NB4 (cell line): Measurements from ENCODE around the gene DMKN.

Source experiments
- DNase-seq: peaks from one replicate; pipeline ENCODE4 v3.0.0; 2010; ENCODE audit warnings: low read depth
- H3K4me3 ChIP-seq: one replicate; pipeline ENCODE4 v1.5.1; 2011; ENCODE audit warnings: mild to moderate bottlenecking, low read depth, low read length, moderate library complexity
- CTCF ChIP-seq: IDR thresholded peaks from one replicate; pipeline ENCODE4 v1.5.1; 2012; ENCODE audit warnings: low read depth, low read length
- MAX ChIP-seq: IDR thresholded peaks from 2 replicates; pipeline ENCODE4 v1.6.1; 2011; ENCODE audit warnings: low read depth, low read length
- MYC ChIP-seq: IDR thresholded peaks from 2 replicates; pipeline ENCODE4 v1.6.1; 2011; ENCODE audit warnings: low read depth, low read length
- POLR2A ChIP-seq: IDR thresholded peaks from 2 replicates; pipeline ENCODE4 v1.6.1; 2011; ENCODE audit warnings: mild to moderate bottlenecking; ENCODE audit not compliant: insufficient read length; ENCODE audit errors: extremely low read depth

The DMKN gene

DNA sequence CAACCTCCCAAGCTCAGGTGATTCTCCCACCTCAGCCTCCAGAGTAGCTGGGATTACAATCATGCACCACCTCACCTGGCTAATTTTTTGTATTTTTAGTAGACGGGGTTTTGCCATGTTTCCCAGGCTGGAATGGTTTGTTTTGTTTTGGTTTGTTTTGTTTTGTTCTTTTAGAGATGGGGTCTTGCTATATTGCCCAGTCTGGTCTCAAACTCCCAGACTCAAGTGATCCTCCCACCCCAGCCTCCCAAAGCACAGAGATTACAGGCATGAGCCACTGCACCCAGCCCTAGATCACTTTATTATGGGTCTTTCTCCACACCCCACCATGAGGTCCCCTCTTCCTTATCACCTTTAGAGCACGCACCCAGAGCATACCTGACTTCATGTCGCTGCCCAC, 15.2 kb downstream of the DMKN start:
- no peak overlapping the region for H3K4me3 ChIP-seq
- no peak for TF ChIP-seq MAX
- TF ChIP-seq POLR2A: no peak
- TF ChIP-seq MYC: no peak
- no peak for DNase-seq

- no peak overlapping the region for H3K4me3 ChIP-seq
- DNase-seq: no peak
- TF ChIP-seq POLR2A (no peak), CTCF (no peak), MAX (no peak), MYC (no peak)
Observed at GRCh38 chr19:35497406-35497805, 16.0 kb downstream of the DMKN start.

DNA sequence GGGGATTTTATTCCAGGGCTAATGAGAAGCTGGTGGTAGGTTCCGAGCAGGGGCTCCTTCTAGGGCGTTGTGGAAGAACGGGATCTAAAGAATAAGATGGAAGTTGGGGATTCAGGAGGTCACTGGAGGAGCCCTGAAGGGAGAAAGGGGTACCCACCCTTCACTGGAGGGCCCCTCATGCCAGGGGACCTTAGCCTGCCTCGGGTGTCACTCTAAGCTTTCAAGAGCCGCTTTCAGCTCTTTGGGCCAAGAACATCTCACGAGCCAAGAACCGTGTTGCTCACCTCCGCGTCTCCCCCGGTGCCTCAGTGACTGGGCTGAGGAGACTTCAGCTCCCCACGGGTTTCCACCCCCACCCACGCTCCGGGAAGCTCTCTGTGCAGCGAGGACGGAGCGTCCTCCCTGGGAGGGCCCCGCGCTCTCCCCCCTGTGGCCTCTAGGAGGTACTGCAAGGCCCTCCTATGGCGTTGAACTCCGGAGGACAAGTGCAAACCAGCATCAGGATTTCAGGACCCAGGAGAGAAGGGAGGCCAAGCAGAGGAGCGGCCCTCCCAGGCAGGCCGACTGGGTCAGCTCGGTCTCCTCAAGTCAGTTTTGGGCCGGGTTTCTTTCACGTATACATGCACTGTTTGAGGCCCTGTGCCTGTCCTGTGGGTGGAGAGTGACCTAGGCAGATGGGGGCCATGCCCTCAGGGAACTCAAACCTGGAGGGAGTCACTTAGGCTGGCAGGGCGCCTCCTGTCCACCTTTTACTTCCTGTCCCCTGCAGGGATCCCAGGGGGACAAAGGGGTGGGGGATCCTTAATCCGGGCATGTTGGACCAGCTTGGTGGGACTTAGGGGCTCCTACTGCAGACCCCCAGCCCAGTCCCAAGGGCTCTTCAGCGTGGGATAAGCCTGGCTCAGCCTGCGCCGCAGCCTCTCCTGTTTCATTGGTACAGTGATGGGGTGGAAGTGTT, 18.1 kb downstream of the DMKN start:
- TF ChIP-seq MYC (no peak), CTCF (peak; percentile 76), POLR2A (no peak), MAX (no peak)
- DNase-seq: peak; percentile 55
- no peak overlapping the region for H3K4me3 ChIP-seq

- H3K4me3 ChIP-seq: no peak overlapping the region
- no peak for TF ChIP-seq POLR2A
- no peak for TF ChIP-seq CTCF
- TF ChIP-seq MYC: no peak
- TF ChIP-seq MAX: no peak
- DNase-seq: no peak
Observed at GRCh38 chr19:35493971-35494370, 19.5 kb downstream of the DMKN start.

GRCh38 chr19:35491836-35492360, 21.6 kb downstream of the DMKN start:
- no peak overlapping the region for H3K4me3 ChIP-seq
- DNase-seq: no peak
- TF ChIP-seq MAX: no peak
- no peak for TF ChIP-seq MYC
- no peak for TF ChIP-seq POLR2A
- no peak for TF ChIP-seq CTCF

DNA sequence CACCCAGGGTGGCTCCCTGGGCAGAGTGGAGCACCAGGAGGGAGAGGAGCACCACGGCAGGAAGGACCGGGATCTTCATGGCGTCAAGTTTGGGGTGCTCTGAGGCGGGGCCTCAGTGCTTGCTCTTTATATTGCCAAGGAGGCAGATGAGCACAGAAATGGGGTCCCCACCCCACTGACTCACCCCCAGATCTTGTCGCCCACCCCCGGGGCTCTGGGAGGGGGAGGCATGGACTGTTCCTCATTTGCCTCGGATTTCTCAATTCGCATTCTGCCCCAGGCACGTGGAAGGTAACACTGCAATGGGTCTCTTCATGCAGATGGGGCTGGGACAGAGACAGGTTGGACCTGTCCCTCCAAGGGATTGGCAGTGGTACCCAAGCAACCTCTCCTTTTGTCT, 23.1 kb downstream of the DMKN start, which contains the start of gene KRTDAP:
KRTDAP (minus strand) TSS at position 101 of the 400 bp plus-strand sequence; CDS start at position 79, 22 bp downstream.
- no peak within 1 kb of the TSS for H3K4me3 ChIP-seq
- TF ChIP-seq MYC (no peak), POLR2A (no peak), MAX (no peak), CTCF (no peak)
- DNase-seq: no peak
